ENCODE data around the gene CDRT4. TPM values are rescaled to one million over a fixed set of nuclear protein-coding genes. Genes with fewer than 3 reads are reported as not detected.

Gene CDRT4
- total RNA-seq, 2 experiments from 2014 or later = 3.6 to 3.7 TPM

GRCh38 chr17:15432807-15433611 lies 34.4 kb downstream of the CDRT4 start:
- Mint-ChIP-seq H3K4me1 (ENCODE audit: low read depth) (peaks cover 13% of the 10 kb centered on the region), H3K9me3 (peaks cover 3% of the 10 kb centered on the region), H3K4me3 (no peak overlapping the region), H3K27ac (no peak overlapping the region), H3K27me3 (no peaks in the 10 kb centered on the region), H3K36me3 (ENCODE audit: low read depth) (peaks cover 22% of the 10 kb centered on the region)
- no peak for TF ChIP-seq CTCF (IDR thresholded peaks at IDR 0.05)
- intact Hi-C loops (cut with micrococcal nuclease) = no loop called here
- ChIA-PET POLR2A (no interaction called here), CTCF (no interaction called here)
- ATAC-seq (no peak), DNase-seq (no peak)

GRCh38 chr17:15431766-15432165 lies 35.7 kb downstream of the CDRT4 start:
- Mint-ChIP-seq H3K27me3 (no peaks in the 10 kb centered on the region), H3K4me3 (no peak overlapping the region), H3K9me3 (peaks cover 4% of the 10 kb centered on the region), H3K36me3 (ENCODE audit: low read depth) (peaks cover 10% of the 10 kb centered on the region), H3K4me1 (ENCODE audit: low read depth) (peaks cover 7% of the 10 kb centered on the region), H3K27ac (no peak overlapping the region)
- DNase-seq (no peak), ATAC-seq (no peak)
- ChIA-PET CTCF (no interaction called here), POLR2A (no interaction called here)
- no peak for TF ChIP-seq CTCF (IDR thresholded peaks at IDR 0.05)
- intact Hi-C loops (cut with micrococcal nuclease) = no loop called here

GRCh38 chr17:15431196-15431595 lies 36.2 kb downstream of the CDRT4 start:
- intact Hi-C loops (cut with micrococcal nuclease) = no loop called here
- H3K4me3 Mint-ChIP-seq = no peak overlapping the region
- H3K36me3 Mint-ChIP-seq (ENCODE audit: low read depth) = peaks cover 4% of the 10 kb centered on the region
- no peak overlapping the region for H3K27ac Mint-ChIP-seq
- no peak for TF ChIP-seq CTCF (IDR thresholded peaks at IDR 0.05)
- ATAC-seq = no peak
- DNase-seq = no peak
- H3K9me3 Mint-ChIP-seq = peaks cover 4% of the 10 kb centered on the region
- POLR2A ChIA-PET = interaction anchor here (1.1 kb wide), 1 partner anchor 38 kb away, joined by 3 read pairs; no protein-coding TSS in a partner anchor
- peaks cover 1% of the 10 kb centered on the region for H3K4me1 Mint-ChIP-seq (ENCODE audit: low read depth)
- CTCF ChIA-PET = no interaction called here
- no peaks in the 10 kb centered on the region for H3K27me3 Mint-ChIP-seq

GRCh38 chr17:15424521-15424920 lies 42.9 kb downstream of the CDRT4 start:
- ChIA-PET POLR2A (interaction anchor here (1.3 kb wide), 1 partner anchor 10 kb away, joined by 3 read pairs; no protein-coding TSS in a partner anchor), CTCF (no interaction called here)
- Mint-ChIP-seq H3K27me3 (no peaks in the 10 kb centered on the region), H3K27ac (no peak overlapping the region), H3K4me3 (no peak overlapping the region), H3K36me3 (ENCODE audit: low read depth) (no peaks in the 10 kb centered on the region), H3K4me1 (ENCODE audit: low read depth) (no peaks in the 10 kb centered on the region), H3K9me3 (peaks cover 2% of the 10 kb centered on the region)
- no peak for DNase-seq
- ATAC-seq = no peak
- TF ChIP-seq CTCF (IDR thresholded peaks at IDR 0.05) = no peak
- intact Hi-C loops (cut with micrococcal nuclease) = no loop called here

GRCh38 chr17:15422392-15422965 lies 44.9 kb downstream of the CDRT4 start:
- CTCF ChIA-PET = no interaction called here
- intact Hi-C loops (cut with micrococcal nuclease) = no loop called here
- Mint-ChIP-seq H3K9me3 (peaks cover 2% of the 10 kb centered on the region), H3K4me3 (no peak overlapping the region), H3K36me3 (ENCODE audit: low read depth) (no peaks in the 10 kb centered on the region), H3K27ac (no peak overlapping the region), H3K4me1 (ENCODE audit: low read depth) (no peaks in the 10 kb centered on the region), H3K27me3 (no peaks in the 10 kb centered on the region)
- POLR2A ChIA-PET = no interaction called here
- ATAC-seq (no peak), DNase-seq (no peak)
- TF ChIP-seq CTCF (IDR thresholded peaks at IDR 0.05) = no peak
